Prostate gland (tissue), 2 donors: Measurements from ENCODE around the gene FRMPD4. TPM values are rescaled to one million over a fixed set of nuclear protein-coding genes. Genes with fewer than 3 reads are reported as not detected.

Experiments
- DNase-seq: peaks from one replicate; pipeline ENCODE4 v3.0.0-alpha.2; 2019; ENCODE audit warnings: low spot score
- H3K27ac ChIP-seq, 2 donors: fragments of 200-600 bp; sonication (generic); 2 replicates each; pipeline ENCODE4 v1.5.1; 2017 to 2019
- H3K27me3 ChIP-seq: fragments of 200-600 bp; sonication (generic); replicated peaks from 2 replicates; pipeline ENCODE4 v1.5.1; 2019; ENCODE audit not compliant: insufficient read depth
- H3K36me3 ChIP-seq, 2 donors: fragments of 200-600 bp; sonication (generic); 1 replicate in 1 of 2; 2 replicates in 1 of 2; pipeline versions ENCODE4 v1.5.1 to v1.8.1; 2017 to 2019
- H3K4me1 ChIP-seq: fragments of 200-600 bp; sonication (generic); replicated peaks from 2 replicates; pipeline ENCODE4 v1.5.1; 2019
- H3K4me3 ChIP-seq, 2 donors: fragments of 200-600 bp; sonication (generic); 2 replicates each; pipeline ENCODE4 v1.5.1; 2017 to 2019
- H3K9me3 ChIP-seq: fragments of 200-600 bp; sonication (generic); 2 replicates; pipeline ENCODE4 v1.5.1; 2017
- CTCF ChIP-seq, 4 experiments: fragments of 200-600 bp in 2 of 4; fragments of 450-650 bp in 2 of 4; sonication (generic) in 2 of 4; IDR thresholded peaks; 1 replicate in 3 of 4; 2 replicates in 1 of 4; pipeline ENCODE4 v1.5.1; 2016 to 2019; ENCODE audit warnings: antibody characterized with exemption in 4 of 4, mild to moderate bottlenecking in 2 of 4, moderate library complexity in 2 of 4
- POLR2A ChIP-seq: fragments of 450-650 bp; IDR thresholded peaks from one replicate; pipeline ENCODE4 v1.6.1; 2016; ENCODE audit warnings: antibody characterized with exemption, mild to moderate bottlenecking
- POLR2AphosphoS5 ChIP-seq: sonication (generic); formaldehyde crosslinking; IDR thresholded peaks from one replicate; pipeline ENCODE4 v1.6.1; 2017; ENCODE audit warnings: antibody characterized with exemption
- WGBS: methylation state at CpG from one replicate; pipeline ENCODE4 v1.1.5; 2018; 5-methylcytosine and 5-hydroxymethylcytosine counted together
- intact Hi-C: fragments of 100-400 bp; cut with DNase I; formaldehyde crosslinking; loops from one replicate; pipeline ENCODE4 v1.14.2; 2022
- total RNA-seq, 2 donors: library from RNA; depleted of rRNA; stranded (reverse); fragments of >200 nt; gene quantifications; one replicate each; pipeline ENCODE4 v1.1.0, GENCODE V29; 2016

The FRMPD4 gene
- total RNA-seq, 2 donors from 2014 or later = 0.09 to 1.2 TPM

DNA sequence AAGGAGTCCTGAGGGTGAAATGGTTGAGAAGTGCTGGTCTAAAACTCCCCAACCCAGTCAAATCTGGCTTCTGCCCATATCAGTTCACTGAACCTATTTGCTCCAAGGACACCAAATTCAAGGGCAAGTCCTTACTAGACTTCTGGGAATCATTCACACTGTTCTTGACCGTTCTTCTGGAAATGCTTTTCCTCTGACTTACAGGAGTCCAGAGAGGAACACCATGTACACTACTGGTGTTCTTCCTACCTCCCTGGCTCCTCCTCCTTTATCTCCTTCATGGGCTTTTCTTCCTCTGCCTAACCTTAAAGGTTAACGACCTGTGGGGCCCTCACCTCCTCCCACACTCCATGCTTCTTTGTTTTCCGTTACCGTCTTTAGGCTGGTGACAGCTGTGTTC is 281.3 kb downstream of the FRMPD4 start:
- no peaks in the 10 kb centered on the region for H3K9me3 ChIP-seq
- no peaks in the 10 kb centered on the region for H3K4me1 ChIP-seq
- TF ChIP-seq CTCF (IDR thresholded peaks at IDR 0.05) (no peak), POLR2AphosphoS5 (no peak), POLR2A (no peak)
- H3K27me3 ChIP-seq = no peaks in the 10 kb centered on the region
- WGBS = 77% methylated on average over 4 of the region's 4 CpGs
- intact Hi-C loops = no loop called here
- no peaks in the 10 kb centered on the region for H3K36me3 ChIP-seq
- no peak overlapping the region for H3K4me3 ChIP-seq
- DNase-seq = no peak
- H3K27ac ChIP-seq = no peak overlapping the region

DNA sequence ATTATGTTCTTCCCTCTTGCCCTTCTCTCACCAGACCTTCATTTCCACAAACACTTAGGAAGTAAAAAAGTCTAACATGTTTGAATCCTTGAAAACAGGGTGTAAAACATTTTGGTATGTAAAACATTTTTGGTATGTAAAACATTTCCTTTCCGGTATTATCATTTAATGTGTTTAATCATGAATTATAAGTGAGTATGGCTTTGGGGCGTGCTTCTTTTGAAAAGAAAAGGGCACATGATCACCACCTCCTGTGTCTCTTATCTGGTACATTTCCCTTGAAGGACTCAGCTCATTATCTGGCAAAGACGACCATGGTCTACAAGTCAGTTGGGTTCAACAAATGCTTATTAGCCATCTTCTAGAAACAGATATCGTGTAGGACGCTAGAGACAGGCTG is 283.6 kb downstream of the FRMPD4 start:
- WGBS = 57% methylated on average over 5 of the region's 5 CpGs
- H3K4me1 ChIP-seq = no peaks in the 10 kb centered on the region
- no peak overlapping the region for H3K4me3 ChIP-seq
- no peaks in the 10 kb centered on the region for H3K36me3 ChIP-seq
- no peaks in the 10 kb centered on the region for H3K9me3 ChIP-seq
- no peak overlapping the region for H3K27ac ChIP-seq
- intact Hi-C loops = no loop called here
- TF ChIP-seq CTCF (IDR thresholded peaks at IDR 0.05) (no peak), POLR2A (no peak), POLR2AphosphoS5 (no peak)
- H3K27me3 ChIP-seq = no peaks in the 10 kb centered on the region
- DNase-seq = no peak

- H3K4me3 ChIP-seq = no peak overlapping the region
- no peak for DNase-seq
- no peak overlapping the region for H3K27ac ChIP-seq
Observed at GRCh38 chrX:12423346-12423745, 285.1 kb downstream of the FRMPD4 start.

GRCh38 chrX:12425496-12425895 is 287.2 kb downstream of the FRMPD4 start:
- Histone ChIP-seq H3K4me1 (no peaks in the 10 kb centered on the region), H3K27me3 (no peaks in the 10 kb centered on the region), H3K4me3 (no peak overlapping the region), H3K9me3 (no peaks in the 10 kb centered on the region), H3K27ac (no peak overlapping the region), H3K36me3 (no peaks in the 10 kb centered on the region)
- TF ChIP-seq POLR2AphosphoS5 = no peak
- TF ChIP-seq POLR2A = no peak
- no peak for TF ChIP-seq CTCF (IDR thresholded peaks at IDR 0.05)
- intact Hi-C loops = no loop called here
- no peak for DNase-seq
- 86% methylated on average over 4 of the region's 4 CpGs for WGBS

More at GRCh38 chrX:12423346-12423745, 285.1 kb downstream of the FRMPD4 start:
- H3K36me3 ChIP-seq = no peaks in the 10 kb centered on the region
- 88% methylated on average over 1 of the region's 1 CpG for WGBS
- H3K27me3 ChIP-seq = no peaks in the 10 kb centered on the region
- TF ChIP-seq POLR2AphosphoS5 (no peak), CTCF (IDR thresholded peaks at IDR 0.05) (no peak), POLR2A (no peak)
- H3K4me1 ChIP-seq = no peaks in the 10 kb centered on the region
- intact Hi-C loops = no loop called here
- no peaks in the 10 kb centered on the region for H3K9me3 ChIP-seq

DNA sequence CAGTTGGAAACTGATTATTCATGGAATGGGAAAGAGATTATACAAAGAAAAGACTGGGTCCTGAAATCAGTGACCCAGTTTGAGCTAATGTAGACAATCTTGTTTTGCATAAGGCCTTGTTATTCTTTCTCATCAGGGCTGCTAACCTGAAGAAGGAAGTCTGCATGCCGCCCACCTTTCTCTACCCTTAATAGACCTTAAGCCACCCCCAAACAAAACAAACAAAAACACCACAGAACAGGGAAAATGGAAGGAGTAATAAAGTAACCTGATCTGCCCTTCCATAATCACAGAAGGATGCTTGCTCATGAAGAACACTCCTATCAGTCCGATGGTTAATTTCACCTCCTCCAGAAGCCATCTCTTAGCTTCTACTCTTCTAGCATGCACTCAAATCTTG is 288.1 kb downstream of the FRMPD4 start:
- 79% methylated on average over 2 of the region's 2 CpGs for WGBS
- TF ChIP-seq CTCF (IDR thresholded peaks at IDR 0.05) (no peak), POLR2A (no peak), POLR2AphosphoS5 (no peak)
- intact Hi-C loops = no loop called here
- H3K27ac ChIP-seq = no peak overlapping the region
- DNase-seq = no peak
- no peaks in the 10 kb centered on the region for H3K36me3 ChIP-seq
- no peaks in the 10 kb centered on the region for H3K4me1 ChIP-seq
- H3K9me3 ChIP-seq = no peaks in the 10 kb centered on the region
- H3K27me3 ChIP-seq = no peaks in the 10 kb centered on the region
- H3K4me3 ChIP-seq = no peak overlapping the region
